Activated naive CD8-positive, alpha-beta T cell treated with anti-CD3 and anti-CD28 coated beads, Interleukin-2, amount 50 U/mL, for 16 hours (primary cell): Measurements from ENCODE around the gene VSX2.
A peak's percentile ranks its signal among the peaks of the same experiment; 100 is the strongest.

Experiments
- DNase-seq: peaks from one replicate; pipeline ENCODE4 v3.0.0-alpha.2; 2020; ENCODE audit warnings: low read depth, low spot score

VSX2 gene

GRCh38 chr14:74238974-74239847 is at the start of gene VSX2:
Gene VSX2, plus strand, starts transcription at chr14:74239449. Its CDS starts 113 bp downstream, at chr14:74239562.
- DNase-seq, result no peak

GRCh38 chr14:74190927-74191575 is 48.2 kb upstream of the VSX2 start:
- DNase-seq, result no peak

GRCh38 chr14:74194506-74195274 is 44.6 kb upstream of the VSX2 start:
- DNase-seq, result no peak

GRCh38 chr14:74195623-74196022 is 43.6 kb upstream of the VSX2 start:
- DNase-seq, result no peak

DNA sequence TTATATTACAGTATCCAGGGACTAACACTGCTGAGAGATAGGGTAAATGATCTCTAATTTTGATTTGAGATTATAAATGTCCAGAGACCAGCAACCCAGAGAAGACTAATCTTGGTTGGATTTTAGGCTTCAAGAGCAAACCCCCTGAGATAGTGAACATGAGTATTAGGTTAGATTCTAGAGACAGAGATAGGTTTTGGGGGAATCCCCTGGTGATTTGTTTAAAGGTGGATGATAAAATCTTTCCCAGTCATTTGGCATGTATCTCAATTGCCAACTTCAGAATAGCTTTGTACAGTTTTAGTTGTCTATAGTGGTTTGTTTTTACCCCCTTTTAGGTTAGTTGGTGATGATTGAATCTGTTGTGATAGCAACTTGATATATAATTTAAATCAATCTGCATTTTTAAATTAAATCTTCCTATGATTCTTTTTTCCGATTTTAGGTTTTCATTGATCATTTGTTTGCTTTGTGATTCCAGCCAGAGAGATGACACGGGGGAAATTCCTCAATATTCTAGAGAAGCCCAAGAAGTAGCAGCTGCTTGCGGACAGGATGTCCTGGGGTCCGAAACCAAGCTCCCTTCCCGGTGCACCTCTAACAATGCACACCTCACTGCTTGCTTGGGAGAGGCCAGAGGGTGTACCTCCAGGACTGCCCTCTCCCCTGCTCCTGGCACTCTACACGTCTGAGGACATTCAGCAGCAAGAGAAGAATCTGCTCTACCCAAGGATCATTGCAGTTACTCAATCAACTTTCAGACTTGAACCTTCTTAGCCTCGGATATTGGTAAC is 40.6 kb upstream of the VSX2 start:
- no peak for DNase-seq

GRCh38 chr14:74202113-74202512 is 37.1 kb upstream of the VSX2 start:
- DNase-seq, result no peak

DNA sequence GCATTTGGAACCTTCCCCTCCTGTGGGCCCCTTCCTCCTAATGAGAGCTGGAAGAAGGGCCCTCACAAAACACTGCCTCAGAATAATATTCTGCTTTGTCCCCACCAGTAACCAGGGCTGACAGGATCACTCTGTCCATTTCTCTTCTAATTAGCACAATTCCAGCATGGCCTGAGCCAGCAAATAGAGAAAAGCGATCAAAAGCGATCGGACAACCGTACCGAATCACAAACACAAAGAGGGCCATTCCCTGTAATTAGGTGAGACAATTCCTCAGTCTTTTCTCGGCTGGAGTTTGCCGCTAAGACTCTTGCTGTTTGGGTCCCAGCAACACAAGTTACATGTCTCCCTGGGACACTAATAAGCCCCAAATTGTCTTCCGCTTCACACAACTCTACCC is 35.6 kb upstream of the VSX2 start:
- DNase-seq, result no peak

DNA sequence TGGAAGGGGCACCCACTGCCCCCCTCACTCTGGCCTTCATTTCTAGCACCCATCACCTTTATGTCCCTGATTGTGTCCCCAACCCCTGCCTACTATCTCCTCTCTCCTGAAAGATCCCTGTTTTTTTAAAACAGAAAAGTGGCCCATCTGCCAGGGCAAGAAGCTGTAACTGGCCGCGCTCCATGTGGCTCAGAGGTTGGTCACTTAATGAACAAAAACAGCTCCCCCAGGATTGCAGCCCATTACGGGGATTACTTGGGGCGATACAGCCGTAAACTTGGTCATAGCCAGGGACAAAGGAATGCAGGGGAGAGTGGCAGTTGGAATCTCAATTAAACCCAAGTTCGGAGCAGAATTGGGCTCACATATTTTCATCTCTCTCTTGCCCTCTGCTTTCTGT is 34.8 kb upstream of the VSX2 start:
- no peak for DNase-seq

GRCh38 chr14:74205882-74206281 is 33.4 kb upstream of the VSX2 start:
- no peak for DNase-seq

GRCh38 chr14:74207943-74208342 is 31.3 kb upstream of the VSX2 start:
- no peak for DNase-seq

DNA sequence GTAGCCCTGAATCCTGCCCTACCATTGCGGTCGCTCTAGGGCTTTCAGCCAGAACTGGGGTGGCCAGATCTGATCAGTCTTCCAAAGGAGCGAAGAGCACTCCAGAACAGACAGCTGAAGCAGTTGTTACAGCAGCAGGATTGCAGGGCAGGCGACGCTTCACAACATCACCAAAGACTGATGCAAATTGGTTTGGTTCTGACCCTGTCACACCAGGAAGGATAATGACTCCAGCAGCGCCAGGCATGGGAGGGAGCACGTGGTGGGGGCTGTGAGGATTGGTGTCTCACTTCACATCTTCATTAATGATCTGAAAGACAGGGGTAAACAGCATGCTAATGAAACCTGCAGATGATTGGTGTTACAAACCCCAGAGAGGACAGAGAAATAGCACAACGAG is 30.6 kb upstream of the VSX2 start:
- DNase-seq, result no peak

GRCh38 chr14:74211945-74212580 is 27.2 kb upstream of the VSX2 start:
- no peak for DNase-seq

GRCh38 chr14:74213907-74214803 is 25.1 kb upstream of the VSX2 start:
- no peak for DNase-seq

- DNase-seq, result no peak
These were observed 22.6 kb upstream of the VSX2 start for GRCh38 chr14:74216671-74217070.

GRCh38 chr14:74217672-74218448 is 21.4 kb upstream of the VSX2 start:
- peak; percentile 58 for DNase-seq

- DNase-seq, result no peak
These were observed 20.8 kb upstream of the VSX2 start for GRCh38 chr14:74218462-74218861.

DNA sequence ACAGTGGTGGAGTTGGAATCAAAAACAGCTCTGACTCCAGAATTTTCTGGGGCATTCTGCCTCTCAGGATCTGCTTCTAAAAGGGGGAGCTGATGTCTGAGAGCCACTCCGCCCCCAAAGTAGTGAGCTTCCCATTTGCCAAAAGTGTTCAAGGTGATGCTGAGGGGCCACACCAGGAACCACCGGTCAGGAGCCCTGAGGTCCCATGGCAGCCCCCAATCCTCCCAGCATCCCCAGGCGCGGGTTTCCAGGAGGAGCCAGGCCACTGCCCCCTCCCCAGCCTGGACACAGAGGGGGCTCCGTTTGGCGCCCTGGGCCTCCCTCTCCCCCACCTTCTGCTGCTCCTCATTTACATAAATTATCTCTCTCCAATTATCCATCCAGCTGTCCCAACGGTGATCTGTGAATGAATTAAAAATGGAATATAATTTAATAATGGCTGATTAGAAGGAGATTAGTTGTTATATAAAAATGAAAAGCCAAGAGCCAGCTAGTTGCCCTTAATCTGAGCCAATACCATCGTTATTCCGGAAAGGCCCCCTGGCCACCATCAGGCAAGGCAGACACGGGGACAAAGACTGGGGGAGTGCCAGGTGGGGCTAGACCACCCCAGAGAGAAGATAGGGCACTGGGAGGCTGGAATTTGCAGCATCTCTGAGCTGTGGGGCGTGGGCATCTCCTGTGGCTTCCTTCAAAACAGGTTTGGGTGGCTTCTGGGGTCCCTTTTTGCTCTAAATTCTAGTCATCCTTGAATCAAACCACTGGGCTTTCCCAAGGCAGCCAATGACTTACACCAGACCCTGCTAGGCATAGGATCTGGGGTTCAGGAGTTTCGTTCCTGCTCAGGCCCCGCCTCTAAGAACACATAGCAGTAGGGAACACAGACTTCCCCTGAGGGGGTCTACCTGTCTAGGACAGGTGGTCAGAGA is 19.7 kb upstream of the VSX2 start:
- no peak for DNase-seq

GRCh38 chr14:74220991-74221390 is 18.3 kb upstream of the VSX2 start:
- DNase-seq, result no peak
